ENCODE results near the gene SNX17.
"Not testable (repeated sequence)": the region's sequence is repeated elsewhere in the genome, so short reads cannot be mapped to it uniquely, and the experiment has no call there.

The SNX17 gene

DNA sequence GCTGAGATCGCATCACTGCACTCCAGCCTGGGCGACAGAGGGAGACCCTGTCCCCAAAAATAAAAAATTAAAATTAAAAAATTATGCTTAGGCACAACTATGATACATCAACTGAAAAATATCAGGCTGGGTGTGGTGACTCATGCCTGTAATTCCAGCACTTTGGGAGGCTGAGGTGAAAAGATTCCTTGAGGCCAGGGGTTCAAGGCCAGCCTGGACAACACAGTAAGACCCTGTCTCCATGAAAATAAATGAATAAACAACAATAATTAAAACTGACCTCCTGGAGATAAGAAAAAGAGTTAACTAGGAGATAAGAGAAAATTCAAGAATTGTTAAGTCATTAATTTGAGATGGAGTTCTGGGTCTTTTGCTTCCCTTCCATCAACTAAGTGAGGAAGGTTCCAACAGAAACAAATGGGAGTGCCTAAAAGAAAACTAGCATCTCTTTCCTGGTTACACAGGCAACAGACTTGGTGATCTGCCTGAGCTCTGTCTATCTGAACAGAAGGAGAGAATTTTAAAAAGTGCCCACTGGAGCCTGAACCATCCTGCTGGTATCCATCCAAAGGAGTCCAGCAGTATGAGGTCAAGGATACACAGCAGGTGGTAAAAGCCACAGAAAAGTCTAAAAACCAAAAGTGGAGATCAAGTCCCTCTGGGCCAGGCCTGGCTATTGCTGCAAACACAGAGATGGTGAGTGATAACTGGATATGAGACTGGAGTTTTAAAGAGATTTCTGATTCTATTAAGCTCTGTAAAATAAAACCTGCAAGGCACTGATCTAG, 30.1 kb downstream of the SNX17 start:
- DNase-seq (ENCODE audit: low spot score): no peak

DNA sequence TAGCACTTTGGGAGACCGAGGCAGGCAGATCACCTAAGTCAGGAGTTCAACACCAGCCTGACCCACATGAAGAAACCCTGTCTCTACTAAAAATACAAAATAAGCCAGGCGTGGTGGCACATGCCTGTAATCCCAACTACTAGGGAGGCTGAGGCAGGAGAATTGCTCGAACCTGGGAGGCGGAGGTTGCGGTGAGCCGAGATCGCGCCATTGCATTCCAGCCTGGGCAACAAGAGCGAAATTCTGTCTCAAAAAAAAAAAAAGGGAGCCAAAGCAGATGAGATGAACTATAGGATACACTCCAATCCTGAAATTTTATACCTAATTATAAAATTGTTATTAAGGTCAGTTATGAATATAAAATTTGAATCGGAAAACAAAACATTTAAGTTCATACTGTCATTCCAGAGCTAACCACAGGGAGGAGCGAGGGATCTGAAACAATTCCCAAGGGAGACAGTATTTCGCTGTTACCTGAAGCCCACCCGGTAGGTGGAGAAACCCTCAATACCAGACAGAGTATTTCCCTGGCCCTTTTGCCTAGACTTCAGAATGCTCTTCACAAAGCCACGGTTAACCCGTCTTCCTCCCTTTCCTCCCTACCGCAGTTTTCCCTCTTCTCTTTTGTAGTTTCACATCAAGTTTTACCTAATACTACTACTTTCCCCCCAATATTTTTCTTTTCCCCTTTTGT, 37.5 kb downstream of the SNX17 start:
- DNase-seq (ENCODE audit: low spot score): no peak

DNA sequence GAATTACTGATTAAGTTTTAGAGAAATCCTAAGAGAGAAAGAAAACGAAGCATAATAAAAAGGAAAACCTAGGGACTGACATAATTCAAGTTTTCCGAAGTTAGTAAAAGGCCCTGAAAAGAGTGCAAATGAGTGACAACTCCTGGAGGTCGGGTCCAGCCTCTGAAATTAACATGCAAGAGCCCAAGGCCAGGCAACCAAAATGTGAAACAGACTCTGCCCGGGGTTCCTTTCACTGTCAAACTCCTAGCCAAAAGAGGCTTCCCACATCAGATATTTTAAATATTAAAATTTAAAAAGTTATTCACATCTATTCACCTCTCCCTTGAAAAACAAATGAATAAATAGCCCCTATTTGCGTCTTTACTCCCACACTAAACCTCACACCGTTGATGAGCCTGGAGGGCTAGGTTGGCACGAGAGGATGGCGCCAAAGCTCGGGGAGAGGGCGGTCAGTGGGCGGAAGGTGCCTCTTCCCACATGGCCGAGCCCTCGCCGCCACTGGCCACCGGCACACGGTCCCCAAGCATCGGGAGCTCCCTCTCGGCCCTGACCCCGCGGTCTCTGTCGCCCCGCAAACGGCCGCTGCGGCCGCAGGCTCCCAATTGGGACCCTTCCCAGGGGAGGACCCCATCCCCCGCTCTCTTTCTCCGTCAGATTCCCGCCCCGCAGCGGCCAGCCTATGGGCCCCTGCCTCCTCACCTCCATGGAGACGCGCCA, 38.3 kb downstream of the SNX17 start:
- DNase-seq (ENCODE audit: low spot score): no peak

DNA sequence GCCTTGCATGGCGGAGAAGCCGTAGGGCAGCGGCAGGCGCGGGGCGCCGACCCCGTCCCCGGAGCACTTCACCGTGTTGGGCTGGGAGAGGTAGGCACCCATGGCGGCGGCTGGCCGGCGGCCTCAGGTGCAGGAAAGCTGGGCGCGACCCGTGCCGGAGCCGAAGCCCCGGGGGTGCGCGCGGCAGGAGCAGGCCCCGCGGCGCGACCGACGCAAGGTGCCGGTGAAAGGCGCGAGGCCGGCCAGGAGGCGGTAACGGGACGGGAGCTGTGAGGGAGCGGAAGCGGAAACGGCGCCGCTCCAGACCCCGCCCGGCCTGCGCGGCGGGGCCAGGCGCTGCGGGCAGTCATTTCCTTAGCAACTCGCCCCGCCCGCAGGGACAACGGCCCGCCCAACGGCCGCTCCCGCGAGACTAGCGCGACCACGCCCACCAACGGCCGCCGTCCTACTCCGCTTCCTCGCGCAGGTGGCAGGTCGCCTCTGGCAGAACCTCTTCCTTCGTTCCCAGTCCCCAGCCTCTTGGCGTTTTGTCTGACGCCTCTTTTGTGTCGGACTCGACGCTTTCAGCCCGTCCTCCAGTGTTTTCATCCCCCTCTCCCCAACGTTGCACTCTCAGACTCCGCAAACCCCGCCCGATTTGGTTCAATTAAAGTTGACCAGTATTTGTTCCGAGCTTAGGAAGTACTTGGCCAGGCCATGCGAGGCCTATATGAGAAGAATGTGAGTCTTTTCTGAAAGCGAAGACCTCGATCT, 39.1 kb downstream of the SNX17 start, which contains the start of gene PPM1G:
Gene PPM1G, minus strand, starts transcription at position 271 of the 753 bp plus-strand sequence. Its CDS starts 169 bp downstream, at position 102.
- peak; percentile 94 for DNase-seq (ENCODE audit: low spot score)

DNA sequence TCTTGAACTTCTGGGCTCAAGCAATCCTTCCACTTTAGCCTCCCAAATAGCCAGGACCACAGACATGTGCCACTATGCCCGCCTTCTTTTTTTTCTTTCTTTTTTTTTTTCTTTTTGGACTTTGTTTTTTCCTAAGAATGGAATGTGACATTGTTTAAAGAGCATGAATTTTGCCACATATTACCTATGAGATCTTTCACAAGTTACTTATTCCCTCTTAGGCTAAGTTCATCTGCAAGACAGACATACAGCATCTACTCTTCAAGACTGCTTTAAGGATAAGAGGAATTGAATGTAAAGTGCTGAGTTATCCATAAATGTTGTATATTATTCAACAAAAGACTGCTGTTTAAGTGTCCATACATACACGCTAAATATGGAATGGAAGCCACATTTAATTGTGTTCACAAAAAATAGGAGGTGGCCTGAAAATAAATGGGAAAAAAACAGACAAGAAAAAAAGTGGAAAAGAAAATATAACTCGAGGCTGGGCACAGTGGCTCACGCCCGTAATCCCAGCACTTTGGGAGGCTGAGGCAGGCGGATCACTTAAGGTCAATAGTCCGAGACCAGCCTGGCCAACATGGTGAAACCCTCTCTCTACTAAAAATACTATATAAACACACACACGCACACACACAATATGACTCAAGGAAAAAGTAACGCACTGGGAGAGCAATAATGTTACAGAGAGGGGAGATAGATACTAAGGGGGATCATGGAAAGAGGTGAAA, 42.2 kb downstream of the SNX17 start:
- no peak for DNase-seq (ENCODE audit: low spot score)

DNA sequence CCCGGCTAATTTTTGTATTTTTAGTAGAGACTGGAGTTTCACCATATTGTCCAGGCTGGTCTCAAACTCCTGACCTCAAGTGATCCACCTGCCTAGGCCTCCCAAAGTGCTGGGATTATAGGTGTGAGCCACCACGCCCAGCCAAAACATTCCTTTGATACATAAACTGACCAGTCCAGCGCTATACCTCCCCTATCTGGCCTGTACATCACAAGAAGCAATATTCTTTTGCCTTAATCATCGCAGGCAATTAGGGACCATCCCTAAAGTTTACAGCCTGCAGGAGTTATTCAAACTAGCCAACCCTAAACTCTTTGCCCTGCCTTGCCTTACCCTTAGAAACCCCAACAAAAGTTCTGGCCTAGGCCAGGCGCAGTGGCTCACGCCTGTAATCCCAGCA, 45.7 kb downstream of the SNX17 start:
- DNase-seq (ENCODE audit: low spot score): no peak

DNA sequence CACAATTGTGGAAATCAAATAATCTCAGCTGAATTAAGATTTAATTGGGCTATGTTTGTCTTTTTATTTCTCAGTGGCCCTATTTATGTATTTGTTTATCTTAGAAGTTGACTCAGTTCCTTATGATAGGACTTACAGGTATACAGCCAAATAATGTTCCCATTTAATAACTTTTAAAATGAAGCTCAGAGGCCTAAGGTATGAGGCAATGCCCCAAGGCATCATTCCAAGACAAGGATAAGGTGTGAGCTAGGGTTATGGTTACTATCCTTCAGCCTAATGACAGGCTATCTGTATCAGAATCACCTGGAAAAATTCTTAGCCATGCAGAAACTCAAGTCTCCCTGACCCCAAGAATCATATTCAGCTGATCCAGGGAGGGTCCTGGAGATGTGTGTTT, 50.6 kb downstream of the SNX17 start:
- no peak for DNase-seq (ENCODE audit: low spot score)

DNA sequence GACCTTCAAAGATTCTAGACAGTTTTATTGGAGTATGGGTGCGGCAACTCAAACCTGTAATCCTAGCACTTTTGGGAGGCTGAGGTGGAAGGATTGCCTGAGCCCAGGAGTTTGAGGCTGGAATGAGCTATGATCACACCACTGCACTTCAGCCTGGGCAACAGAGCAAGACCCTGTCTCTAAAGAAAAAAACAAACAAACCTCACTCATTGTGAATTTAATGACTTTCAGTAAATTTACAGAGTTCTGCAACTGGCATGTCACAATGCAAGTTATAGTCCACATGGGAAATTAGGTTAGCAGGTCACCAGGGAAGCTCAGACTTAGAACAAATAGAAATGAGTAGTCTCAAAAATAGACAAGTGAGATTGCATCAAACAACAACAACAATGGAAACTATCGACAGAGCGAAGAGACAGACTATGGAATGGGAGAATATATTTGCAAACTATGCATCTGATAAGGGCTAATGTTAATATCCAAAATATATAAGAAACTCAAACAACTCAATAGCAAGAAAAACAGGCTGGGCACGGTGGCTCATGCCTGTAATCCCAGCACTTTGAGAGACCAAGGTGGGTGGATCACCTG, 51.3 kb downstream of the SNX17 start:
- DNase-seq (ENCODE audit: low spot score): no peak

DNA sequence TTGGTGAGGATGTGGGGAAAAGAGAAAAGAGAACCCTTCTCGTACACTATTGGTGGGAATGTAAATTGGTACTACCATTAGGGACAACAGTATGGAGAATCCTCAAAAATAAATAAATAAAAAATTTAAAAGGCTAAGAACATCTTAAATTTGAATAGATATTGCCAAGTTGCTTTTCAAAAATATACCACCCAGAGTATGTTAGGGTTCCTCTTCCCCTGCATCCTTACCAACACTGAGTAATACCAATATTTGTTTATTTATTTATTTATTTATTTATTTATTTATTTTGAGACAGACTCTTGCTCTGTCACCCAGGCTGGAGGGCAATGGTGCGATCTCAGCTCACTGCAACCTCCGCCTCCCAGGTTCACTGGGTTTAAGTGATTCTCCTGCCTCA, 52.5 kb downstream of the SNX17 start:
- no peak for DNase-seq (ENCODE audit: low spot score)

DNA sequence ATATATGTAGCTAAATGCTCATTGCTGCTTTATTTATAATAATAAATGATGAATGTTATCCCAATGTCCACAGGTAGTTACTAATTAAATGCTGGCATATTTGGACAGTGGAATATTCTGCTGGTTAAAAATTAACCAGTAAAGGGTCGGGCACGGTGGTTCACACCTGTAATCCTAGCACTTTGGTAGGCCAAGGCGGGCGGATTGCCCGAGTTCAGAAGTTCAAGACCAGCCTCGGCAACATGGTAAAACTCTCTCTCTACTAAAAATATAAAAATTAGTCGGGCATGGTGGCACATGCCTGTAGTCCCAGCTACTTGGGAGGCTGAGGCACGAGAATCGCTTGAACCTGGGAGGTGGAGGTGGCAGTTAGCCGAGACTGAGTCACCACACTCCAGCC, 54.6 kb downstream of the SNX17 start:
- not testable (repeated sequence) for DNase-seq (ENCODE audit: low spot score)

All from CD4-positive, alpha-beta T cell treated with Interleukin-15 for 4 hours (primary cell).